Stimulated activated naive CD8-positive, alpha-beta T cell treated with anti-CD3 and anti-CD28 coated beads, Interleukin-15, Interleukin-2, amounts not matched to agents 100 ng/mL and 50 ng/mL, for 24 hours (primary cell): ENCODE data around the gene PRSS1.
A peak's percentile ranks its signal among the peaks of the same experiment; 100 is the strongest.
"Not testable (repeated sequence)": the region's sequence is repeated elsewhere in the genome, so short reads cannot be mapped to it uniquely, and the experiment has no call there.

Experiments
- H3K27ac Mint-ChIP-seq: one replicate; pipeline ENCODE4 v1.8.0; 2021; ENCODE audit warnings: mild to moderate bottlenecking, mixed read lengths
- H3K27me3 Mint-ChIP-seq: one replicate; pipeline ENCODE4 v1.8.0; 2021; ENCODE audit warnings: mixed read lengths
- H3K36me3 Mint-ChIP-seq: one replicate; pipeline ENCODE4 v1.8.0; 2021; ENCODE audit warnings: low read depth, mixed read lengths
- H3K4me1 Mint-ChIP-seq: one replicate; pipeline ENCODE4 v1.8.0; 2021; ENCODE audit warnings: low read depth, mixed read lengths
- H3K4me3 Mint-ChIP-seq: one replicate; pipeline ENCODE4 v1.8.0; 2021; ENCODE audit warnings: mild to moderate bottlenecking, mixed read lengths
- H3K9me3 Mint-ChIP-seq: one replicate; pipeline ENCODE4 v1.8.0; 2021; ENCODE audit warnings: mixed read lengths

PRSS1 gene

DNA sequence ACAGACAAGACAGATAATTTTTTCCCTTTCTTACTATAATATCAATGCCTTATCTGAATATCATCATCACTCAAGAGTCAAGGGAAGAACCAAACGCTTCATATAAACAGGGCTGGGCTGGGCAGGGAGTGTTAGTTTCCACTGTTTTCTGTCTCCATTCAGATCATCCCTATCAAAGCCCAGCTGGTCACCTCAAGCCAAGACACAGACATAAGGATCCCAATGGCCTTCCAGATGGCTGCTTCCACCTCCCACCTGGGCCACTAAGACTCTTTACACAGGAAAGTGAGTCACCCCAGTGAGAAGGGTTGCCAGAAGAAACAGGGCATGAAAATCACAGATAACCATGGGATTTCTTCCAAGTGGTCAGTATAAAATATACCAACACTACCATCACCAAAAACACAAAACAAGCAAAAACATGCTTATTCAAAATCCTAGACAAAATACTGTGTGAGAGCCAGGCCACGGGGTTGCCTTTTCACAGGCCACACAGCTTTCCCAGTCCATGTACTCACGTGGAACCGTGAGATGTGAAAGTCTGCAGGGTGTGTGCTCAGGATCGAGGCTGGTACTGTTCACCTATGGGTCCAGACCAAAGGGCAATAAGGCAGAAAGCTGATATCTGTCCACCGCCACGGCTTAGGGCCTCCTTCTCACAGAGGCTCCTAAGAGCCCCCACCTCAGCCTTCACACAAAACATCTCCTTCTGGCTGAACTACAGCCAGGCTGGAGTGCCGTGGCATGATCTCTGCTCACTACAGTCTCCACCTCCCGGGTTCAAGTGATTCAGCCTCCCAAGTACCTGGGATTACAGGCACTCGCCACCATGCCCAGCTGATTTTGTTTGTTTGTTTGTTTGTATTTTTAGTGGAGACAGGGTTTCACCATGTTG lies 5.7 kb downstream of the PRSS1 start:
- H3K27me3 Mint-ChIP-seq = no peaks in the 10 kb centered on the region
- H3K36me3 Mint-ChIP-seq = no peaks in the 10 kb centered on the region
- no peaks in the 10 kb centered on the region for H3K9me3 Mint-ChIP-seq
- no peaks in the 10 kb centered on the region for H3K4me1 Mint-ChIP-seq
- no peak overlapping the region for H3K4me3 Mint-ChIP-seq
- H3K27ac Mint-ChIP-seq = no peak overlapping the region

DNA sequence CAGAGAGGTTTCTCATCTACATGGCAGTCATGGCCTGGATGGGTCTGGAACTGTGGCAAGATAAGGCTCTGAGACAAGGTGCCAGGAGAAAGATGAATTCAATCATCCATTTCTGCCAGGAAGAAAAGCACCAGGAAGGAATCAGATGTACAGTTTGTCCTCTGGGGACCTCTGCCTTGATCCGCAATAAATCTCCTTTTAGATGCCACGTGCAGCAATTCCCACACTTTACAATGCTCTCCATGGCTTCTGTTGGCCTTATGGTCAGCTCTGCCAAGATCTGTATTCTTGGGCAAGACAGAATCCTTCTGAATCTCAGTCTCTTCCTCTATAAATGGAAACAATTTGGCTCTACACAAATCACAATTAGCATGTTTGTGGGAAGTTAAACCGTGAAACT lies 9.0 kb downstream of the PRSS1 start:
- H3K27ac Mint-ChIP-seq, H3K4me3 Mint-ChIP-seq, H3K4me1 Mint-ChIP-seq, H3K9me3 Mint-ChIP-seq, H3K27me3 Mint-ChIP-seq, H3K36me3 Mint-ChIP-seq: not testable (repeated sequence)

DNA sequence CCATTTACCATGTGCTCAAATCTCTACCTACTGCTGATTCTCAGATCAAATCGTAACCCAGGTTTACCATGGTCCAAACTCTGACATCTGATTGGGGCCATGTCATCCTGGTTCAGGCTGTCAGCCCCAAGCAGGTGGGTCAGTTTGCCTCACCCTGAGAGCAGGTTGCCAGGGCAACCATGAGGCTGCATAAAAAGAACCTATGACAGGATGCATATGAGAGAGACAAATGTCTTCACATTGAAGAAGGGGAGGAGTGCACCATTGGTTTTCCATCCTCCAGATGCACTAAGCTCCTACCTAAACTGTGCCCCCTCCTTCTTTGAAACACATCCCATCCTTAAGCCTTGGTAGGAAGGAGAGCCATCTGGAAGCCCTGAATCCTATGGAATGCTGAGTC lies 10.2 kb downstream of the PRSS1 start:
- Mint-ChIP-seq H3K36me3 (no peaks in the 10 kb centered on the region), H3K4me3 (no peak overlapping the region), H3K4me1 (no peaks in the 10 kb centered on the region), H3K27ac (no peak overlapping the region), H3K9me3 (no peaks in the 10 kb centered on the region), H3K27me3 (no peaks in the 10 kb centered on the region)

DNA sequence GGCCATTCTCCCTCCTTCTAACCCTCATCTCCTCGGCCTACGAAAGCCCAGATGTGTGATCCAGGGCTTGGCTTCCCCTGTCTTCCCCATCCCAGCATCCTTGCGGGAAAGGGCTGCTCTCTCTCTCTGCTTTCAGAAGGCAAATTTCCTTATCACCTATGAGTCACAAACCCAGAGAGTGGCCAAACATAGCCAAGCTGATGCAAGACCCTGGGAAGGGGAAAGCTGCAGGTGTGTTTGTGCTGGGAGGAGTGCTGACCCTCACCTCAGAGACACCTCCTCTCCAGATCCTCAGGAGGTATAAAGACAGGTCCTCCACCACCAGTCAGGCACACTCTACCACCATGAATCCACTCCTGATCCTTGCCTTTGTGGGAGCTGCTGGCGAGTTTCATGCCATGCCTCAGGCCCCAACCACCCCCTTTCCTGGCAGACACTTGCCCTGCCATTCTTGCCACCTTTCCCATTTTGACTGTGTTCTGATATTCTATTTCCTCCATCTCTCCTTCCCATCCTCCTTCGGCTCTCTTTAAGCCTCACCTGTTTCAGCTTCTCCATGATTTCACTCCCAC lies 10.9 kb downstream of the PRSS1 start:
- Mint-ChIP-seq H3K9me3 (no peaks in the 10 kb centered on the region), H3K36me3 (no peaks in the 10 kb centered on the region), H3K4me1 (no peaks in the 10 kb centered on the region), H3K27me3 (no peaks in the 10 kb centered on the region), H3K27ac (no peak overlapping the region), H3K4me3 (no peak overlapping the region)

DNA sequence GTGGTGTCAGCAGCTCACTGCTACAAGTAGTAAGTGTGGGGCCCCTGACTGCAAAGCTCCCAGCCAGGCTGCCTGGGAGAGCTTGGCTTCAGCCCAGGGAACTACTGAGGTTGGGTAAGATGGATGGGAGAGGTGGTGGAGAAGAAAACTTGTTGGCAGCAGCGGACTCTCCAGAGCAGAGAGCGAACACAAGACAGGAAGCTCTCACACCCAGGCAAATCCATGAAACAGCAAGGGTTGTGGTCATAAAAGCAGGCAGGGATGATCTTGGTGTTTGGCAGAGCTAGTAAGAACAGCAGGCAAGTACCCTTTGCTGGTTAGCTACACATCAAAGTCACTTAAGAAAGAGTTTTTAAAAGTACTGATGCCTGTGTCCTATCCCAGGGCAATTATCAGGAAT lies 12.3 kb downstream of the PRSS1 start:
- not testable (repeated sequence) for H3K9me3 Mint-ChIP-seq, H3K27ac Mint-ChIP-seq, H3K4me1 Mint-ChIP-seq, H3K4me3 Mint-ChIP-seq, H3K27me3 Mint-ChIP-seq, H3K36me3 Mint-ChIP-seq

DNA sequence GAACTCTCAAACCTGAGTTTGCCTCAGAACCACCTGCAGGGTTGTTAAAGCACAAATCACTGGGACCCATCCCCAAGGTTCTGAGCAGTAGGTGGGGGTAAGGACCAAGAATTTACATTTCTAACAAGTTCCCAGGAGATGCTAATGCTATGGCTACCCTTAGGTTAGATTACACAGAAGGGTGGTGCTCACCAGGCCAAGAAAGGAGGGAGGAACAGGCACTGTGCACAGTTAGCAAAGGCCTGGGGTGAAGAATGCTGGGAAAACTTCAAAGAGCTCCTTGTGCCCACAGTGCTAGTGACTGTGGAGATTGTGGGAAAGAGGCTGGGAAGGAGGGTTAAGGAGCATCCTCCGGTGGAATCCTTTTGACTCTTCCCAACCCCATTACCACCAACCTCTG lies 12.8 kb downstream of the PRSS1 start:
- H3K4me1 Mint-ChIP-seq = no peaks in the 10 kb centered on the region
- H3K4me3 Mint-ChIP-seq = no peak overlapping the region

DNA sequence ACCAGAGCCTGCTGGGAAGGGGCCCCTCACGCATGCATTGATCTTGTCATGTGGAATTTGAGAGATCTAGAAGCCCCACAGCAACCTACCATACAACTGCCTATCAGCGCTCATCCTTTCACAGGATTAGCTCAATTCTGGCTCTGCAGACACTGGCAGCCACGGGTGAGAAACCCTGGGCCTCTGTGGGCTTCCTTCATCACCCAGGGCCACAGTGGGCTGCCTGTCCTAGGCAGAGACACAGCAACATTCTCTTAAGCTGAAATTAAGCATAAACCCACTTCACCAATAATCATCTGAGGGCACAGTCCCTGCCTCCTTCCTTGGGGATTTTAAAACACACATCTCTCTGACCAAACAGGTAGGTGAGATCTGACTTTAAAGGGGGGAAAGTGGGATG lies 18.2 kb downstream of the PRSS1 start:
- Mint-ChIP-seq H3K36me3 (no peaks in the 10 kb centered on the region), H3K4me1 (peaks cover 11% of the 10 kb centered on the region), H3K4me3 (no peak overlapping the region), H3K9me3 (no peaks in the 10 kb centered on the region), H3K27me3 (no peaks in the 10 kb centered on the region), H3K27ac (no peak overlapping the region)

More for the DNA sequence above, 12.8 kb downstream of the PRSS1 start:
- H3K27ac Mint-ChIP-seq = no peak overlapping the region
- no peaks in the 10 kb centered on the region for H3K27me3 Mint-ChIP-seq
- no peaks in the 10 kb centered on the region for H3K9me3 Mint-ChIP-seq
- H3K36me3 Mint-ChIP-seq = no peaks in the 10 kb centered on the region

DNA sequence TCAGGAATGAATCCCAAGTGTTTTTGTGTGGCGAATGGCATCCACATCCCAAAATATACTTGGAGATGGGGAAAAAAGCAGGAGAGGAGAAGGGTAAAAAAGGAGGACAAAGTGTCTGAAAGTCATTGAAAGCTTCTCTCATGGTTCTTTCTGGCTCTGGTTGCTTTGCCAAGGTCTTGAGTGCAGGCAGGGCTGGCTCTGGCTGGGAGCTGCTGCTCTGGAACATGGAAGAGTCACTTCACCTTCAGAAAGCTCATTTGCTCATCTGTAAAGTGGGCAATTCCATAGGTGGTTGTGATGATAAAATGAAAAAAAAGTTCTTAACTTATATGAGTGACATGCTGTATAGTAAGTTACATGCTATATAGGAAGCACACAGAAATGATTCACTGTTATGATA lies 18.6 kb downstream of the PRSS1 start:
- H3K27me3 Mint-ChIP-seq = no peaks in the 10 kb centered on the region
- H3K4me1 Mint-ChIP-seq = peaks cover 11% of the 10 kb centered on the region
- H3K36me3 Mint-ChIP-seq = no peaks in the 10 kb centered on the region
- H3K4me3 Mint-ChIP-seq = no peak overlapping the region
- no peaks in the 10 kb centered on the region for H3K9me3 Mint-ChIP-seq
- no peak overlapping the region for H3K27ac Mint-ChIP-seq

DNA sequence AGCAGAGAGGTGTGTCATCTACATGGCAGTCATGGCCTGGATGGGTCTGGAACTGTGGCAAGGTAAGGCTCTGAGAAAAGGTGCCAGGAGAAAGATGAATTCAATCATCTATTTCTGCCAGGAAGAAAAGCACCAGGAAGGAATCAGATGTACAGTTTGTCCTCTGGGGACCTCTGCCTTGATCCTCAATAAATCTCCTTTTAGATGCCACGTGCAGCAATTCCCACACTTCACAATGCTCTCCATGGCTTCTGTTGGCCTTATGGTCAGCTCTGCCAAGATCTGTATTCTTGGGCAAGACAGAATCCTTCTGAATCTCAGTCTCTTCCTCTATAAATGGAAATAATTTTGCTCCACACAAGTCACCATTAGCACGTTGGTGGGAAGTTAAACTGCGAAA lies 19.6 kb downstream of the PRSS1 start:
- H3K9me3 Mint-ChIP-seq, H3K27me3 Mint-ChIP-seq, H3K27ac Mint-ChIP-seq, H3K36me3 Mint-ChIP-seq, H3K4me3 Mint-ChIP-seq: not testable (repeated sequence)
- H3K4me1 Mint-ChIP-seq = peaks cover 11% of the 10 kb centered on the region

DNA sequence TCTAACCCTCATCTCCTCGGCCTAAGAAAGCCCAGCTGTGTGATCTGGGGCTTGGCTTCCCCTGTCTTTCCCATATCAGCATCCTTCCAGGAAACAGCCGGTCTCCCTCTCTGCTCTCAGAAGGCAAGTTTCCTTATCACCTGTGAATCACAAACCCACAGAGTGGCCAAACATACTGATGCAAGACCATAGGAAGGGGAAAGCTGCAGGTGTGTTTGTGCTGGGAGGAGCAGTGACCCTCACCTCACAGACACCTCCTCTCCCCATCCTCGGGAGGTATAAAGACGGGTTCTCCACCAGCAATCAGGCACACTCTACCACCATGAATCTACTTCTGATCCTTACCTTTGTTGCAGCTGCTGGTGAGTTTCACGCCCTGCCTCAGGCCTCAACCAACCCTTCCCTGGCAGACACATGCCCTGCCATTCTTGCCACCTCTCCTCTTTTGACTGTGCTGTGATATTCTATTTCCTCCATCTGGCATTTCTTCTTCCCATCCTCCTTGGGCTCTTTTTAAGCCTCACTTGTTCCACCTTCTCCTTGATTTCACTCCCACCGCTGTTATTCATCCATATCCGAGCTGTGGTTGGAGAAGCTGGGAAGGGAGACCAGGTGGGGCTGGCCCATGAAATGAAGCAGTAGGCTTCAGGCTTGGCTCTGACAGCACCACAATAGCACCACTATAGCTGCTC lies 21.5 kb downstream of the PRSS1 start, which contains the start of gene PRSS2:
Gene PRSS2 (plus strand): TSS at position 310 of the 692 bp plus-strand sequence. CDS start 13 bp downstream, at position 323.
- H3K9me3 Mint-ChIP-seq = no peaks in the 10 kb centered on the region
- no peaks in the 10 kb centered on the region for H3K27me3 Mint-ChIP-seq
- peak within 1 kb of the TSS; percentile 26 for H3K27ac Mint-ChIP-seq
- H3K4me1 Mint-ChIP-seq = peaks cover 11% of the 10 kb centered on the region
- no peak within 1 kb of the TSS for H3K4me3 Mint-ChIP-seq
- no peaks in the 10 kb centered on the region for H3K36me3 Mint-ChIP-seq

DNA sequence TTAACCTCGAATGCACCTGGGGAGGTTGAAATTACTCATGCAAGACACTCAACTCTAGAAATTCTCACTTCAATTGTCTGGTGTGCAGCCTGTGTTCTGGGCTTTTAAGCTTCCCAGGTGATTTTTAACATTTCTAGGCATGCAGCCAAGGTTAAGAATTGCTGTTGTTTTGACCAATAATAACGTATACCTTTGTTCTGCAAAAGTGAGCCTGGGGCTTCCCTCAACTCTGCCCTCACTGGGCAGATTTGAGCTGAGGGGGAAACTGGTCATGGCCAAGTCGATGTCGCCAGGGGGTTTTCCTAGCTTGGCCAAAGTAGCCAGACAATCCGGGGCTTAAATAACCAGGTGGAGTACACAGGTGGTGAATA lies 22.1 kb downstream of the PRSS1 start:
- H3K4me1 Mint-ChIP-seq = peaks cover 11% of the 10 kb centered on the region
- H3K27me3 Mint-ChIP-seq = no peaks in the 10 kb centered on the region
- no peak overlapping the region for H3K4me3 Mint-ChIP-seq
- no peak overlapping the region for H3K27ac Mint-ChIP-seq
- H3K9me3 Mint-ChIP-seq = no peaks in the 10 kb centered on the region
- no peaks in the 10 kb centered on the region for H3K36me3 Mint-ChIP-seq

DNA sequence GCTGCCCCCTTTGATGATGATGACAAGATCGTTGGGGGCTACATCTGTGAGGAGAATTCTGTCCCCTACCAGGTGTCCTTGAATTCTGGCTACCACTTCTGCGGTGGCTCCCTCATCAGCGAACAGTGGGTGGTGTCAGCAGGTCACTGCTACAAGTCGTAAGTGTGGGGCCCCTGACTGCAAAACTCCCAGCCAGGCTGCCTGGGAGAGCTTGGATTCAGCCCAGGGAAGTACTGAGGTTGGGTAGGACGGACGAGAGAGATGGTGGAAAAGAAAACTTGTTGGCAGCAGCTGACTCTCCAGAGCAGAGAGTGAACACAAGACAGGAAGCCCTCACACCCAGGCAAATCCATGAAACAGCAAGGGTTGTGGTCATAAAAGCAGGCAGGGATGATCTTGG lies 22.8 kb downstream of the PRSS1 start:
- no peaks in the 10 kb centered on the region for H3K27me3 Mint-ChIP-seq
- no peak overlapping the region for H3K4me3 Mint-ChIP-seq
- H3K4me1 Mint-ChIP-seq = peaks cover 11% of the 10 kb centered on the region
- H3K36me3 Mint-ChIP-seq = no peaks in the 10 kb centered on the region
- no peak overlapping the region for H3K27ac Mint-ChIP-seq
- H3K9me3 Mint-ChIP-seq = no peaks in the 10 kb centered on the region

DNA sequence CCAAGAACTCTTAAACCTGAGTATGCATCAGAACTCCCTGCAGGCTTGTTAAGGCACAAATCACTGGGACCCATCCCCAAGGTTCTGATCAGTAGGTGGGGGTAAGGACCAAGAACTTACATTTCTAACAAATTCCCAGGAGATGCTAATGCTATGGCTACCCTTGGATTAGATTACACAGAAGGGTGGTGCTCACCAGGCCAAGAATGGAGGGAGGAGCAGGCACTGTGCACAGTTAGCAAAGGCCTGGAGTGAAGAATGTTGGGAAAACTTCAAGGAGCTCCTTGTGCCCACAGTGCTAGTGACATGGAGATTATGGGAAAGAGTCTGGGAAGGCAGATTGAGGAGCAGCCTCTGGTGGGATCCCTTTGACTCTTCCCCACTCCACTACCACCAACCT lies 23.4 kb downstream of the PRSS1 start:
- Mint-ChIP-seq H3K36me3 (no peaks in the 10 kb centered on the region), H3K27ac (no peak overlapping the region), H3K4me1 (peaks cover 11% of the 10 kb centered on the region), H3K4me3 (no peak overlapping the region), H3K9me3 (no peaks in the 10 kb centered on the region), H3K27me3 (no peaks in the 10 kb centered on the region)

DNA sequence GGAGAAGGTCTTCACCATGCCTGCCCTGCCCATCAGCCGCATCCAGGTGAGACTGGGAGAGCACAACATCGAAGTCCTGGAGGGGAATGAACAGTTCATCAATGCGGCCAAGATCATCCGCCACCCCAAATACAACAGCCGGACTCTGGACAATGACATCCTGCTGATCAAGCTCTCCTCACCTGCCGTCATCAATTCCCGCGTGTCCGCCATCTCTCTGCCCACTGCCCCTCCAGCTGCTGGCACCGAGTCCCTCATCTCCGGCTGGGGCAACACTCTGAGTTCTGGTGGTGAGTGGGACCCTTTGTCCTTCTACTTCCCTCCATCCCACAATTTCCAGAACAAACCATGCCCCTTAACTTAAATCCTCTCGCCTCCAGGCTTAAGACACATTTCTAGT lies 24.0 kb downstream of the PRSS1 start:
- no peak overlapping the region for H3K4me3 Mint-ChIP-seq
- H3K9me3 Mint-ChIP-seq = no peaks in the 10 kb centered on the region
- H3K36me3 Mint-ChIP-seq = no peaks in the 10 kb centered on the region
- H3K4me1 Mint-ChIP-seq = peaks cover 11% of the 10 kb centered on the region
- no peaks in the 10 kb centered on the region for H3K27me3 Mint-ChIP-seq
- no peak overlapping the region for H3K27ac Mint-ChIP-seq

DNA sequence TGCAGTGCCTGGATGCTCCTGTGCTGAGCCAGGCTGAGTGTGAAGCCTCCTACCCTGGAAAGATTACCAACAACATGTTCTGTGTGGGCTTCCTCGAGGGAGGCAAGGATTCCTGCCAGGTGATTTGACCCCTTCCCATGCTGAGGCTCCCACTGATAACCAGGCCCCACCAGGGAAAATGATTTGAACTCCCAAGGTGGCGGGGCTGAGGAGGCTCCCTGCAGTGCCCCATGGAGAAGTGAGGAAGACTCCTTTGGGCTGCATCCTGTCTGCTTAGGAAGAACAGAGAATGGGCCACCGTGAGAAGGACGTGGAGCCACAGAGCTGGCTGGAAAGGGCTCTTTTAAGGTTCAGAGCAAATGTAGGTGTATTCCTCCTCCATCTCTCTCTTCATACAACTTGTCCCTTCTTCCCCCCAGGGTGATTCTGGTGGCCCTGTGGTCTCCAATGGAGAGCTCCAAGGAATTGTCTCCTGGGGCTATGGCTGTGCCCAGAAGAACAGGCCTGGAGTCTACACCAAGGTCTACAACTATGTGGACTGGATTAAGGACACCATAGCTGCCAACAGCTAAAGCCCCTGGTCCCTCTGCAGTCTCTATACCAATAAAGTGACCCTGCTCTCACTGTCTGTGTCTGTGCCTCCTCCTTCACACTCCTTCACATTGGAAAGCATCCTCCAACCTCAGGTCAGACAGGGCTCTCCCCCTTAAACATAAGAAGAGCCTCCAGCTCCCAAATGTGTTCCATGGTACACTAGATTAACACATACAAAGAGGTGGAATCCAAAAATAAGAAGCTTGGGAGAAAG lies 24.9 kb downstream of the PRSS1 start:
- Mint-ChIP-seq H3K4me1 (peaks cover 11% of the 10 kb centered on the region), H3K9me3 (no peaks in the 10 kb centered on the region), H3K27me3 (no peaks in the 10 kb centered on the region), H3K36me3 (no peaks in the 10 kb centered on the region), H3K27ac (no peak overlapping the region), H3K4me3 (no peak overlapping the region)
